ENCODE results near the gene RNF111.
"Not testable (repeated sequence)": the region's sequence is repeated elsewhere in the genome, so short reads cannot be mapped to it uniquely, and the experiment has no call there.

Gene RNF111

GRCh38 chr15:58983261-58983660, 4.2 kb upstream of the RNF111 start:
- Histone ChIP-seq H3K4me1 (ENCODE audit: insufficient read depth, low read length) (no peaks in the 10 kb centered on the region), H3K9ac (ENCODE audit: low read depth, low read length) (no peak overlapping the region), H3K9me3 (ENCODE audit: control insufficient read depth, insufficient read depth, low read length) (no peaks in the 10 kb centered on the region), H3K36me3 (ENCODE audit: insufficient read depth, low read length) (no peaks in the 10 kb centered on the region)

GRCh38 chr15:58985443-58985842, 2.0 kb upstream of the RNF111 start:
- Histone ChIP-seq H3K36me3 (ENCODE audit: insufficient read depth, low read length) (no peaks in the 10 kb centered on the region), H3K9me3 (ENCODE audit: control insufficient read depth, insufficient read depth, low read length) (no peaks in the 10 kb centered on the region), H3K9ac (ENCODE audit: low read depth, low read length) (no peak overlapping the region), H3K4me1 (ENCODE audit: insufficient read depth, low read length) (peaks cover 3% of the 10 kb centered on the region; the same call in 1 of the 2 replicates)

- H3K9ac ChIP-seq (ENCODE audit: low read depth, low read length): peak overlapping the region; percentile 96
- H3K9me3 ChIP-seq (ENCODE audit: control insufficient read depth, insufficient read depth, low read length): no peaks in the 10 kb centered on the region
- H3K36me3 ChIP-seq (ENCODE audit: insufficient read depth, low read length): no peaks in the 10 kb centered on the region
- peaks cover 3% of the 10 kb centered on the region; the same call in 1 of the 2 replicates for H3K4me1 ChIP-seq (ENCODE audit: insufficient read depth, low read length)
Measured at GRCh38 chr15:58987036-58987435, 427 bp upstream of the RNF111 start.

- peak overlapping the region; percentile 96 for H3K9ac ChIP-seq (ENCODE audit: low read depth, low read length)
- H3K9me3 ChIP-seq (ENCODE audit: control insufficient read depth, insufficient read depth, low read length): no peaks in the 10 kb centered on the region
- H3K4me1 ChIP-seq (ENCODE audit: insufficient read depth, low read length): peaks cover 3% of the 10 kb centered on the region; the same call in 1 of the 2 replicates
- no peaks in the 10 kb centered on the region for H3K36me3 ChIP-seq (ENCODE audit: insufficient read depth, low read length)
Measured at GRCh38 chr15:58988006-58988785, 733 bp downstream of the RNF111 start.

- Histone ChIP-seq H3K36me3 (ENCODE audit: insufficient read depth, low read length) (no peaks in the 10 kb centered on the region), H3K9ac (ENCODE audit: low read depth, low read length) (no peak overlapping the region), H3K9me3 (ENCODE audit: control insufficient read depth, insufficient read depth, low read length) (no peaks in the 10 kb centered on the region), H3K4me1 (ENCODE audit: insufficient read depth, low read length) (peaks cover 3% of the 10 kb centered on the region; the same call in 1 of the 2 replicates)
Measured at GRCh38 chr15:58992181-58992580, 4.7 kb downstream of the RNF111 start.

GRCh38 chr15:58994906-58995453, 7.5 kb downstream of the RNF111 start:
- H3K36me3 ChIP-seq (ENCODE audit: insufficient read depth, low read length): no peaks in the 10 kb centered on the region; the same call in 1 of the 2 replicates
- no peaks in the 10 kb centered on the region for H3K9me3 ChIP-seq (ENCODE audit: control insufficient read depth, insufficient read depth, low read length)
- H3K9ac ChIP-seq (ENCODE audit: low read depth, low read length): no peak overlapping the region
- H3K4me1 ChIP-seq (ENCODE audit: insufficient read depth, low read length): no peaks in the 10 kb centered on the region

- Histone ChIP-seq H3K9ac (ENCODE audit: low read depth, low read length) (no peak overlapping the region), H3K9me3 (ENCODE audit: control insufficient read depth, insufficient read depth, low read length) (no peaks in the 10 kb centered on the region), H3K4me1 (ENCODE audit: insufficient read depth, low read length) (no peaks in the 10 kb centered on the region), H3K36me3 (ENCODE audit: insufficient read depth, low read length) (no peaks in the 10 kb centered on the region; the same call in 1 of the 2 replicates)
Measured at GRCh38 chr15:58999694-59000093, 12.2 kb downstream of the RNF111 start.

- H3K36me3 ChIP-seq (ENCODE audit: insufficient read depth, low read length); H3K9me3 ChIP-seq (ENCODE audit: control insufficient read depth, insufficient read depth, low read length); H3K4me1 ChIP-seq (ENCODE audit: insufficient read depth, low read length); H3K9ac ChIP-seq (ENCODE audit: low read depth, low read length): not testable (repeated sequence)
Measured at GRCh38 chr15:59000251-59000650, 12.8 kb downstream of the RNF111 start.

GRCh38 chr15:59001946-59002345, 14.5 kb downstream of the RNF111 start:
- no peaks in the 10 kb centered on the region for H3K4me1 ChIP-seq (ENCODE audit: insufficient read depth, low read length)
- H3K9ac ChIP-seq (ENCODE audit: low read depth, low read length): no peak overlapping the region
- H3K36me3 ChIP-seq (ENCODE audit: insufficient read depth, low read length): no peaks in the 10 kb centered on the region; the same call in 1 of the 2 replicates

GRCh38 chr15:59002418-59002859, 15.0 kb downstream of the RNF111 start:
- Histone ChIP-seq H3K4me1 (ENCODE audit: insufficient read depth, low read length) (no peaks in the 10 kb centered on the region), H3K36me3 (ENCODE audit: insufficient read depth, low read length) (no peaks in the 10 kb centered on the region; the same call in 1 of the 2 replicates), H3K9ac (ENCODE audit: low read depth, low read length) (no peak overlapping the region)

More at GRCh38 chr15:59001946-59002345, 14.5 kb downstream of the RNF111 start:
- H3K9me3 ChIP-seq (ENCODE audit: control insufficient read depth, insufficient read depth, low read length): no peaks in the 10 kb centered on the region

GRCh38 chr15:59005579-59005978, 18.1 kb downstream of the RNF111 start:
- no peaks in the 10 kb centered on the region for H3K9me3 ChIP-seq (ENCODE audit: control insufficient read depth, insufficient read depth, low read length)
- no peaks in the 10 kb centered on the region for H3K4me1 ChIP-seq (ENCODE audit: insufficient read depth, low read length)
- H3K9ac ChIP-seq (ENCODE audit: low read depth, low read length): no peak overlapping the region
- H3K36me3 ChIP-seq (ENCODE audit: insufficient read depth, low read length): no peaks in the 10 kb centered on the region; the same call in 1 of the 2 replicates

More at GRCh38 chr15:59002418-59002859, 15.0 kb downstream of the RNF111 start:
- no peaks in the 10 kb centered on the region for H3K9me3 ChIP-seq (ENCODE audit: control insufficient read depth, insufficient read depth, low read length)

- no peaks in the 10 kb centered on the region for H3K4me1 ChIP-seq (ENCODE audit: insufficient read depth, low read length)
- H3K9ac ChIP-seq (ENCODE audit: low read depth, low read length): no peak overlapping the region
- H3K36me3 ChIP-seq (ENCODE audit: insufficient read depth, low read length): no peaks in the 10 kb centered on the region; the same call in 1 of the 2 replicates
- no peaks in the 10 kb centered on the region for H3K9me3 ChIP-seq (ENCODE audit: control insufficient read depth, insufficient read depth, low read length)
Measured at GRCh38 chr15:59008086-59008485, 20.6 kb downstream of the RNF111 start.

- no peak overlapping the region for H3K9ac ChIP-seq (ENCODE audit: low read depth, low read length)
- no peaks in the 10 kb centered on the region for H3K36me3 ChIP-seq (ENCODE audit: insufficient read depth, low read length)
- no peaks in the 10 kb centered on the region; the same call in 1 of the 2 replicates for H3K9me3 ChIP-seq (ENCODE audit: control insufficient read depth, insufficient read depth, low read length)
Measured at GRCh38 chr15:59011262-59011952, 23.9 kb downstream of the RNF111 start.

GRCh38 chr15:59013246-59013873, 25.9 kb downstream of the RNF111 start:
- H3K9me3 ChIP-seq (ENCODE audit: control insufficient read depth, insufficient read depth, low read length): no peaks in the 10 kb centered on the region; the same call in 1 of the 2 replicates
- no peaks in the 10 kb centered on the region for H3K36me3 ChIP-seq (ENCODE audit: insufficient read depth, low read length)
- no peaks in the 10 kb centered on the region; the same call in 1 of the 2 replicates for H3K4me1 ChIP-seq (ENCODE audit: insufficient read depth, low read length)
- H3K9ac ChIP-seq (ENCODE audit: low read depth, low read length): no peak overlapping the region

More at GRCh38 chr15:59011262-59011952, 23.9 kb downstream of the RNF111 start:
- no peaks in the 10 kb centered on the region; the same call in 1 of the 2 replicates for H3K4me1 ChIP-seq (ENCODE audit: insufficient read depth, low read length)
